C4-2B (cell line): ENCODE data around the gene RFX2.
"Not testable (repeated sequence)": the region's sequence is repeated elsewhere in the genome, so short reads cannot be mapped to it uniquely, and the experiment has no call there.

Experiments
- CTCF ChIP-seq: fragments of 450-650 bp; conservative IDR thresholded peaks from 2 replicates; pipeline ENCODE4 v1.5.1; 2017; ENCODE audit warnings: mild to moderate bottlenecking
- ZFX ChIP-seq: fragments of 450-650 bp; IDR thresholded peaks from 2 replicates; pipeline ENCODE4 v1.6.1; 2017

GRCh38 chr19:5961641-5961968 is 148.7 kb downstream of the RFX2 start:
- not testable (repeated sequence) for TF ChIP-seq CTCF, ZFX
